Ishikawa (cell line): ENCODE results near the gene MAPK9.

Experiments used
- CEBPB ChIP-seq: IDR thresholded peaks from 2 replicates; pipeline ENCODE4 v1.6.1; 2012
- CREB1 ChIP-seq: IDR thresholded peaks from 2 replicates; pipeline ENCODE4 v1.6.1; 2012; ENCODE audit warnings: low read depth
- EGR1 ChIP-seq: IDR thresholded peaks from 2 replicates; pipeline ENCODE4 v1.6.1; 2012
- EP300 ChIP-seq: IDR thresholded peaks from 2 replicates; pipeline ENCODE4 v1.6.1; 2012; ENCODE audit warnings: borderline replicate concordance
- FOXM1 ChIP-seq: IDR thresholded peaks from 2 replicates; pipeline ENCODE4 v1.6.1; 2012; ENCODE audit warnings: low read depth, borderline replicate concordance
- NFIC ChIP-seq: IDR thresholded peaks from 2 replicates; pipeline ENCODE4 v1.6.1; 2012
- RAD21 ChIP-seq: IDR thresholded peaks from 2 replicates; pipeline ENCODE4 v1.6.1; 2012; ENCODE audit warnings: low read depth
- REST ChIP-seq: IDR thresholded peaks from 2 replicates; pipeline ENCODE4 v1.6.1; 2012; ENCODE audit warnings: low read depth, mild to moderate bottlenecking
- TAF1 ChIP-seq: IDR thresholded peaks from 2 replicates; pipeline ENCODE4 v1.6.1; 2012; ENCODE audit warnings: low read depth, mild to moderate bottlenecking
- TCF12 ChIP-seq: IDR thresholded peaks from 2 replicates; pipeline ENCODE4 v1.6.1; 2012; ENCODE audit warnings: low read depth
- TEAD4 ChIP-seq: IDR thresholded peaks from 2 replicates; pipeline ENCODE4 v1.6.1; 2012
- YY1 ChIP-seq: IDR thresholded peaks from 2 replicates; pipeline ENCODE4 v1.6.1; 2012; ENCODE audit warnings: low read depth
- ZBTB7A ChIP-seq: IDR thresholded peaks from 2 replicates; pipeline ENCODE4 v1.6.1; 2012; ENCODE audit warnings: low read depth
- TF ChIP-seq, protein P1 (sequence below): IDR thresholded peaks from 2 replicates; pipeline ENCODE4 v1.6.1; 2012
- TF ChIP-seq, protein P2 (sequence below): IDR thresholded peaks from 2 replicates; pipeline ENCODE4 v1.6.1; 2012

MAPK9 gene

DNA sequence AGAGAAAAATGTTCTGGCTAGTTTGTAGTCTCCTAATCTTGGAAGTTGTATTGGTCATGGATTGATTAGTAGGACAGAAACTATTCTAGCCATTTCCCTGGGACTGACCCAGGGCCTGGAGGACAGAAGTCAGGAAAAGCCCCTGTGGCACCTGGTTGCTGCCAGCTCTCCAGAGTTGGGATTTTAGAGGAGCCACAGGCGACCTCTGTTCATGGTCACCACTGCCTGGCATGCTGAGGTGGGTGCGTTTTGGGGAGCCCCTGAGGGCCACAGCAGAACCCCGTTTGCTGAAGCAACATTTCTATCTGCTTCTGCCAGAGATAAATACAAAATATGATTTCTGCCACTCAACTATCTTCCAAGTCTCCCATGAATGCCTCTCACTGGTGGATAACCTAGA, 7.6 kb upstream of the MAPK9 start:
- TF ChIP-seq NFIC (no peak), REST (no peak), ZBTB7A (no peak), YY1 (no peak), EGR1 (no peak), CEBPB (no peak), TCF12 (no peak), CREB1 (no peak), EP300 (no peak), TAF1 (no peak)
- TF ChIP-seq, protein P1, sequence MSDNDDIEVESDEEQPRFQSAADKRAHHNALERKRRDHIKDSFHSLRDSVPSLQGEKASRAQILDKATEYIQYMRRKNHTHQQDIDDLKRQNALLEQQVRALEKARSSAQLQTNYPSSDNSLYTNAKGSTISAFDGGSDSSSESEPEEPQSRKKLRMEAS: no peak

- no peak for TF ChIP-seq REST
- no peak for TF ChIP-seq TCF12
- no peak for TF ChIP-seq TAF1
- TF ChIP-seq YY1: no peak
- TF ChIP-seq TEAD4: no peak
- TF ChIP-seq CEBPB: no peak
- TF ChIP-seq RAD21: no peak
- no peak for TF ChIP-seq ZBTB7A
- TF ChIP-seq, protein P2, sequence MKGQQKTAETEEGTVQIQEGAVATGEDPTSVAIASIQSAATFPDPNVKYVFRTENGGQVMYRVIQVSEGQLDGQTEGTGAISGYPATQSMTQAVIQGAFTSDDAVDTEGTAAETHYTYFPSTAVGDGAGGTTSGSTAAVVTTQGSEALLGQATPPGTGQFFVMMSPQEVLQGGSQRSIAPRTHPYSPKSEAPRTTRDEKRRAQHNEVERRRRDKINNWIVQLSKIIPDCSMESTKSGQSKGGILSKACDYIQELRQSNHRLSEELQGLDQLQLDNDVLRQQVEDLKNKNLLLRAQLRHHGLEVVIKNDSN: no peak
- no peak for TF ChIP-seq FOXM1
- TF ChIP-seq EGR1: no peak
- TF ChIP-seq NFIC: no peak
- TF ChIP-seq EP300: no peak
- TF ChIP-seq, protein P1: no peak
- TF ChIP-seq CREB1: no peak
Observed at GRCh38 chr5:180297587-180298282, 5.9 kb upstream of the MAPK9 start.

- no peak for TF ChIP-seq TAF1
- no peak for TF ChIP-seq TCF12
- TF ChIP-seq YY1: no peak
- no peak for TF ChIP-seq EP300
- no peak for TF ChIP-seq ZBTB7A
- TF ChIP-seq, protein P1: no peak
- TF ChIP-seq, protein P2: no peak
- no peak for TF ChIP-seq TEAD4
- no peak for TF ChIP-seq FOXM1
- no peak for TF ChIP-seq NFIC
- no peak for TF ChIP-seq REST
- no peak for TF ChIP-seq CREB1
- no peak for TF ChIP-seq RAD21
- TF ChIP-seq CEBPB: no peak
- no peak for TF ChIP-seq EGR1
Observed at GRCh38 chr5:180296771-180297170, 4.9 kb upstream of the MAPK9 start.

DNA sequence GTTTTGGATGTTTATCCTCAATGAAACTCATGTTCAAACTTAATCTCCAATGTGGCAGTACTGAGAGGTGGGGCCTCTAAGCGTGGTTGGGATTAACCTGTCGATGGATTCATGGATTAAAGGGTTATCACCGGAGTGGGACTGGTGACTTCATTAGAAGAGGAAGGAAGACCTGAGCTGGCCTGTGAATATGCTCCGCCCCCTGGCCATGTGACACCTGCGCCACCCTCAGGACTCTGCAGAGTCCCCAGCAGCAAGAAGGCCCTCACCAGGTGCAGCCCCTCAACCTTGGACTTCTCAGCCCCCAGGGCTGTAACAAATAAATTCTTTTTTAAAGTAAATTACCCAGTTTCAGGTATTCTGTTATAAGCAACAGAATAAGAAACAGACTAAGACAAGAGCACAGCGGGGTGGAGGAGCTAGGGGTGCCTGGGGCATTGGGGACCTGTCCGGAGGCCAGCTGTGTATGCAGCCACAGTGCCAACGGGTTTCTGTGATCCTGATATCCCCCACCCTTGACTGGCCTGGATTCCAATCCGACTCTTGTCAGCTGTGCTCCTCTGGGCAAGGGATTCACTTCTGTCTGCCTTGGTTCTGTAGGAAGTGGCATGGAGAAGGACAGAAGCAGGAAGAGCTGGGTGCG, 3.2 kb upstream of the MAPK9 start:
- TF ChIP-seq TEAD4 (no peak), ZBTB7A (no peak)
- TF ChIP-seq, protein P2: peak; percentile 50
